ENCODE data around the gene HNRNPU. TPM values are rescaled to one million over a fixed set of nuclear protein-coding genes. Genes with fewer than 3 reads are reported as not detected.

The HNRNPU gene
- total RNA-seq, 5 donors from 2014 or later (not counting 1 experiment from before 2014, with no cell fraction given): 302 to 498 (median 321) TPM

DNA sequence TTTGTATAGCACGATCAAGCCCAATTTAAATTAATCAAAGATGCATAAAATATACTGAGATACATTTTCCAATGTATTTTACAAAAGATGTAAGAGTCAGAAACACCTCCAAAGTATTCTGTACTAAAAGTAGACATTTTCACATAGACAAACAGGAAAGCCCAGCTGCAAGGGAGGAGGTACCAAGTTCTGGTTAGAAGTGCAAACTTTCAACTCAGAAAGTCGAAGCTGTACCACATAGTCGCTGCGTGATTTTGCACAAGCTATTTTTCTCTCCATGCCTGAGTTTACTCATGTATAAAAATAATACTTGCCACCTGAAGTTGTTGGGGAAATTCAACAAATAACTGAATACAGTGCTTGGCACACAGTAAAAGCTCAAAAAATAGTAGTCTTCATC, 5.6 kb upstream of the HNRNPU start:
- peaks cover 7% of the 10 kb centered on the region in 2 experiments for H3K4me1 ChIP-seq (ENCODE audit: control insufficient read depth in 1 of 2, extremely low read depth in 1 of 2, insufficient read depth in 2 of 2, low read length in 2 of 2)
- no peaks in the 10 kb centered on the region for H3K27me3 ChIP-seq (replicated peaks in 1 of 2; ENCODE audit: control insufficient read depth in 2 of 2, extremely low read depth in 1 of 2, insufficient read depth in 2 of 2, low read length in 1 of 2)
- H3K4me3 ChIP-seq (ENCODE audit: control insufficient read depth in 1 of 2, extremely low read depth in 1 of 2, low read length in 1 of 2): no peak overlapping the region
- Mint-ChIP-seq H3K36me3 (no peaks in the 10 kb centered on the region), H3K27ac (no peak overlapping the region), H3K4me1 (peaks cover 17 to 18% (median 17%) of the 10 kb centered on the region in 3 donors), H3K9me3 (no peaks in the 10 kb centered on the region), H3K27me3 (no peaks in the 10 kb centered on the region), H3K4me3 (no peak overlapping the region)
- H3K9me3 ChIP-seq: no peaks in the 10 kb centered on the region
- CTCF ChIA-PET: interaction anchor here in 1 of 2 donors (1.1 kb wide), 1 partner anchor 43 kb away, joined by 3 read pairs; no protein-coding TSS in a partner anchor
- WGBS (ENCODE audit: insufficient coverage): no CpG with 5 or more reads among the region's 4 CpGs
- H3K36me3 ChIP-seq (ENCODE audit: control insufficient read depth in 2 of 2, extremely low read depth in 1 of 2, insufficient read depth in 1 of 2, low read length in 1 of 2): no peaks in the 10 kb centered on the region
- H3K27ac ChIP-seq (ENCODE audit: low read length): no peak overlapping the region
- POLR2A ChIA-PET: no interaction called here
- ATAC-seq (replicated peaks in 1 of 4) (no peak), DNase-seq (no peak)

DNA sequence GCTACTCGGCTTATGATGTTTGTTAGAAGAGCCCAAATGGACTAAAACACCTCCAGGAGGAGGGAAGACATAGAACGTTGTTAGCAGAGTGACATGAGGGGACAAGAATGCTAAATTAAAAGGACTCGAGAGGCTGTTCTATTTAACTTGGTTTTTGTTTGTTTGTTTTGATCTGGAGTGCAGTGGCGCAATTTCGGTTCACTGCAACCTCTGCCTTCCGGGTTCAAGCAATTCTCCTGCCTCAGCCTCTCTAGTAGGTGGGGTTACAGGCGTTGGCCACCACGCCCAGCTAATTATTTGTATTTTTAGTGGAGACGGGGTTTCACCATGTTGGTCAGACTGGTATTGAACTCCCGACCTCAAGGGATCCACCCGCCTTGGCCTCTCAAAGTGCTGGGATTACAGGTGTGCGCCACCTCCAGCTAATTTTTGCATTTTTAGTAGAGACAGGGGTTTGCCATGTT, 5.1 kb upstream of the HNRNPU start:
- no peak overlapping the region for H3K27ac Mint-ChIP-seq
- H3K36me3 Mint-ChIP-seq: no peaks in the 10 kb centered on the region
- CTCF ChIA-PET: interaction anchor here in 1 of 2 donors (1.1 kb wide), 1 partner anchor 44 kb away, joined by 3 read pairs; no protein-coding TSS in a partner anchor
- no peaks in the 10 kb centered on the region for H3K27me3 ChIP-seq (replicated peaks in 1 of 2; ENCODE audit: control insufficient read depth in 2 of 2, extremely low read depth in 1 of 2, insufficient read depth in 2 of 2, low read length in 1 of 2)
- peaks cover 8 to 9% of the 10 kb centered on the region in 2 experiments for H3K4me1 ChIP-seq (ENCODE audit: control insufficient read depth in 1 of 2, extremely low read depth in 1 of 2, insufficient read depth in 2 of 2, low read length in 2 of 2)
- POLR2A ChIA-PET: no interaction called here
- H3K9me3 ChIP-seq: no peaks in the 10 kb centered on the region
- ATAC-seq (replicated peaks in 1 of 4) (no peak), DNase-seq (no peak)
- H3K4me1 Mint-ChIP-seq: peaks cover 18 to 20% (median 20%) of the 10 kb centered on the region in 3 donors
- H3K27me3 Mint-ChIP-seq: no peaks in the 10 kb centered on the region
- H3K36me3 ChIP-seq (ENCODE audit: control insufficient read depth in 2 of 2, extremely low read depth in 1 of 2, insufficient read depth in 1 of 2, low read length in 1 of 2): no peaks in the 10 kb centered on the region
- H3K4me3 Mint-ChIP-seq: no peak overlapping the region
- no peak overlapping the region for H3K4me3 ChIP-seq (ENCODE audit: control insufficient read depth in 1 of 2, extremely low read depth in 1 of 2, low read length in 1 of 2)
- WGBS (ENCODE audit: insufficient coverage): 100% methylated on average over 5 of the region's 12 CpGs
- H3K9me3 Mint-ChIP-seq: no peaks in the 10 kb centered on the region
- H3K27ac ChIP-seq (ENCODE audit: low read length): no peak overlapping the region

DNA sequence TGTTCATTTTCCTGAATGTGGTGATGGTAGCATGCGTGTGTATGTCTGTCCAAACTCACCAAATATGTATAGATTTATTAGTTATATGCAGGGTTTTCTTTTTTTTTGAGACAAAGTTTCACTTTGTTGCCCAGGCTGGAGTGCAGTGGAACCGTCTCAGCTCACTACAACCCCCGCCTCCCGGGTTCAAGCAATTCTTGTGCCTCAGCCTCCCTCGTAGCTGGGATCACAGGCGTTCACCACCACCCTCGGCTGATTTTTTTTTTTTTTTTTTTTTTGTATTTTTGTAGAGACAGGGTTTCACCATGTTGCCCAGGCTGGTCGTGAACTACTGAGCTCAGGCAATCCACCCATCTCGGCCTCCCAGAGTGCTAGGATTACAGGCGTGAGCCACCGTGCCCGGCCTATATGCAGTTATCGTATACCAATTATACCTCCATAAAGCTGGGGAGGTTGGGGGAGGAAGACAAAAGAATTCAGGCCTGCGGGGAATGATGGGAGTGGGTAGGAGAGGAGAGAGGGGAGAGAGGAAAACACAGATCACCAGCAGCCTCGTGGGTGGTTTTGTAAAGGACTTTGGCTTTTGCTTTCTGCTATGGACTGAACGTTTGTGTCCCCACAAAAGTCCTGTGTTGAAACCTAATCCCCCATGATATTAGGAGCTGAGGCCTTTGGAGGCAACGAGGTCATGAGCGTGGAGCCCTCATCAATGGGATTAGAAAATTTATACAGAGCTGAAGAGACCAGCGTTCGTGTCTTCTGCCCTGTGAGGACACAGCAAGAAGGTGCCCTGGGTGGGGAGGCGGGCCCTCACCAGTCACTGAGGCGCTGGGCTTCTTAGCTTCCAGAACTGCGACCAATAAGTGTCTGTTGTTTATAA, 4.4 kb upstream of the HNRNPU start:
- Mint-ChIP-seq H3K27ac (no peak overlapping the region), H3K27me3 (no peaks in the 10 kb centered on the region), H3K36me3 (no peaks in the 10 kb centered on the region), H3K9me3 (no peaks in the 10 kb centered on the region), H3K4me3 (no peak overlapping the region), H3K4me1 (peaks cover 18 to 20% (median 20%) of the 10 kb centered on the region in 3 donors)
- no peaks in the 10 kb centered on the region for H3K36me3 ChIP-seq (ENCODE audit: control insufficient read depth in 2 of 2, extremely low read depth in 1 of 2, insufficient read depth in 1 of 2, low read length in 1 of 2)
- no peak for DNase-seq
- H3K27me3 ChIP-seq (replicated peaks in 1 of 2; ENCODE audit: control insufficient read depth in 2 of 2, extremely low read depth in 1 of 2, insufficient read depth in 2 of 2, low read length in 1 of 2): no peaks in the 10 kb centered on the region
- WGBS (ENCODE audit: insufficient coverage): 100% methylated on average over 5 of the region's 23 CpGs
- H3K4me1 ChIP-seq (ENCODE audit: control insufficient read depth in 1 of 2, extremely low read depth in 1 of 2, insufficient read depth in 2 of 2, low read length in 2 of 2): peaks cover 8 to 9% of the 10 kb centered on the region in 2 experiments
- ChIA-PET CTCF (interaction anchor here in 1 of 2 donors (0.6 kb wide), 1 partner anchor 173 kb away, joined by 3 read pairs; no protein-coding TSS in a partner anchor), POLR2A (interaction anchor here in 1 of 2 donors (0.7 kb wide), 1 partner anchor 174 kb away, joined by 11 read pairs; no protein-coding TSS in a partner anchor)
- ATAC-seq (replicated peaks in 1 of 4): no peak
- H3K9me3 ChIP-seq: no peaks in the 10 kb centered on the region
- H3K4me3 ChIP-seq (ENCODE audit: control insufficient read depth in 1 of 2, extremely low read depth in 1 of 2, low read length in 1 of 2): no peak overlapping the region
- H3K27ac ChIP-seq (ENCODE audit: low read length): no peak overlapping the region

DNA sequence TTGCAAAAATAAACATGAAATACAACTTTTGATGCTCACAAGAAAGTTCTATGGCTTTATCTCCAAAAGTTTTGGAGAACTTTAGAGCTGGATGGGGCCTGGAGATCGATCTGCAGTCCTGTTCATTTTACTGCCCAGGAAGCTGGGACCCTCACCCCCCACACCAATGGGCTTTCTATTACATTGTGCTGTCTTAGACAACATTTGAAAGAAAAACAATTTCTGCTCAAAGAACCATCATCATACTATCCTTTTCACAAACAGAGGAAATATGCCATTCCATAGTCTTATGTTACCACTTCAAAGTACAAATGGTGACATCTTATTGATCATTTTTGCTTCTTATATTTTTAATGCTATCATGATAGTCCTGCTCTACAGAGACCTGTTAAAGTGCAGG, 2.0 kb upstream of the HNRNPU start:
- Mint-ChIP-seq H3K36me3 (peaks cover 11% of the 10 kb centered on the region), H3K27me3 (no peaks in the 10 kb centered on the region), H3K9me3 (no peaks in the 10 kb centered on the region), H3K4me3 (no peak overlapping the region), H3K27ac (peak overlapping the region; percentile 74 to 93), H3K4me1 (peaks cover 26 to 31% (median 30%) of the 10 kb centered on the region in 3 donors)
- DNase-seq (no peak), ATAC-seq (replicated peaks in 1 of 4) (no peak)
- Histone ChIP-seq H3K36me3 (ENCODE audit: control insufficient read depth in 2 of 2, extremely low read depth in 1 of 2, insufficient read depth in 1 of 2, low read length in 1 of 2) (peaks cover 0 to 3% of the 10 kb centered on the region in 2 donors), H3K27me3 (replicated peaks in 1 of 2; ENCODE audit: control insufficient read depth in 2 of 2, extremely low read depth in 1 of 2, insufficient read depth in 2 of 2, low read length in 1 of 2) (no peaks in the 10 kb centered on the region), H3K9me3 (no peaks in the 10 kb centered on the region), H3K27ac (ENCODE audit: low read length) (peak overlapping the region; percentile 100), H3K4me1 (ENCODE audit: control insufficient read depth in 1 of 2, extremely low read depth in 1 of 2, insufficient read depth in 2 of 2, low read length in 2 of 2) (peaks cover 14 to 15% of the 10 kb centered on the region in 2 experiments), H3K4me3 (ENCODE audit: control insufficient read depth in 1 of 2, extremely low read depth in 1 of 2, low read length in 1 of 2) (no peak overlapping the region)
- no CpG with 5 or more reads among the region's 1 CpG for WGBS (ENCODE audit: insufficient coverage)
- ChIA-PET CTCF (interaction anchor here (1.0 to 1.6 kb wide), 3 partner anchors 10 to 66 kb away, joined by 3 to 4 read pairs (median 3); no protein-coding TSS in a partner anchor), POLR2A (interaction anchor here in 1 of 2 donors (6.3 kb wide), 1 partner anchor 104 kb away, joined by 68 read pairs; a partner anchor contains a TSS)

DNA sequence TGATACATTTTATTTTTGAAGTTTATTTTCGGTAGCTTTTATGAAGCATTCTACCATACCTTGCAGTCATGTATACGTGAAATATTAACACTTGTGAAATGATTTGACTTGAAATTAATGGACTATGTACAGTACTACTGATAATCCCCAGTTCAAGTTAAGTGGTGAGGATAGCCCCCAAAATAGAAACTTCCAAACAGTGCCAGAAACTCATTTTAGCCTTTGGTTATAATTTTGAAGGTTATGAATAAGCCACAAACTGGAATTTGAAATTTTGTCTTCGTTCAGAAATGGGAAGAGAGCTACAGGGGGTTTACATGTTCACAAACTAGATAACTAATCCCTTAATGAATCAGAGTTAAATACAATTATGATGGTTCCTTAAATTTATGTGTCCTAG, 1.5 kb upstream of the HNRNPU start:
- peaks cover 16 to 20% of the 10 kb centered on the region in 2 experiments for H3K4me1 ChIP-seq (ENCODE audit: control insufficient read depth in 1 of 2, extremely low read depth in 1 of 2, insufficient read depth in 2 of 2, low read length in 2 of 2)
- Mint-ChIP-seq H3K4me3 (peak overlapping the region in 2 of 3 donors; percentile 91 to 92), H3K4me1 (peaks cover 31 to 36% (median 36%) of the 10 kb centered on the region in 3 donors), H3K27me3 (no peaks in the 10 kb centered on the region), H3K36me3 (peaks cover 16% of the 10 kb centered on the region), H3K9me3 (no peaks in the 10 kb centered on the region), H3K27ac (peak overlapping the region; percentile 93 to 95)
- ATAC-seq (replicated peaks in 1 of 4): no peak
- WGBS (ENCODE audit: insufficient coverage): no CpG with 5 or more reads among the region's 3 CpGs
- ChIA-PET CTCF (interaction anchor here (0.5 to 1.6 kb wide), 3 partner anchors 13 to 65 kb away, joined by 3 read pairs; no protein-coding TSS in a partner anchor), POLR2A (interaction anchor here in 1 of 2 donors (6.3 kb wide), 1 partner anchor 105 kb away, joined by 68 read pairs; a partner anchor contains a TSS)
- H3K4me3 ChIP-seq (ENCODE audit: control insufficient read depth in 1 of 2, extremely low read depth in 1 of 2, low read length in 1 of 2): no peak overlapping the region
- H3K27ac ChIP-seq (ENCODE audit: low read length): peak overlapping the region; percentile 100
- no peaks in the 10 kb centered on the region for H3K27me3 ChIP-seq (replicated peaks in 1 of 2; ENCODE audit: control insufficient read depth in 2 of 2, extremely low read depth in 1 of 2, insufficient read depth in 2 of 2, low read length in 1 of 2)
- no peak for DNase-seq
- peaks cover 0 to 6% of the 10 kb centered on the region in 2 donors for H3K36me3 ChIP-seq (ENCODE audit: control insufficient read depth in 2 of 2, extremely low read depth in 1 of 2, insufficient read depth in 1 of 2, low read length in 1 of 2)
- H3K9me3 ChIP-seq: no peaks in the 10 kb centered on the region

DNA sequence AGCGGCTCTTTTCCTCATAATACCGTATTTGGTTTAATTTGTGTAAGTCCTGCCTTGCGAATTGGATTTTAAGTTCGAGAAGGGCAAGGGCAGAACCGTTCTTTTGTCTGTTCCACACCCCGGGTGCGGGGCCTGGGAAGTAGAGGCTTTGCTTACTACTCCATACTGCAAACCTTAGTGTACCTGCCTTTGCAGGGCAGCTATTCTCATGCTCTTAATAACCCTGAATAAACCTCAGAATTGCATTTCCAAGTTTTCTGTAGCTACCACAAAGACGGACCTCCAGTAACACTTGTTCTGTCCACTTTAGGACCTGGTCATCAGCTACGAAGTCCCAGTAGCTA, 657 bp upstream of the HNRNPU start:
- Histone ChIP-seq H3K27ac (ENCODE audit: low read length) (peak overlapping the region; percentile 100), H3K27me3 (replicated peaks in 1 of 2; ENCODE audit: control insufficient read depth in 2 of 2, extremely low read depth in 1 of 2, insufficient read depth in 2 of 2, low read length in 1 of 2) (no peaks in the 10 kb centered on the region), H3K9me3 (no peaks in the 10 kb centered on the region), H3K4me1 (ENCODE audit: control insufficient read depth in 1 of 2, extremely low read depth in 1 of 2, insufficient read depth in 2 of 2, low read length in 2 of 2) (peaks cover 24 to 28% of the 10 kb centered on the region in 2 experiments), H3K4me3 (ENCODE audit: control insufficient read depth in 1 of 2, extremely low read depth in 1 of 2, low read length in 1 of 2) (peak overlapping the region; percentile 94 to 99), H3K36me3 (ENCODE audit: control insufficient read depth in 2 of 2, extremely low read depth in 1 of 2, insufficient read depth in 1 of 2, low read length in 1 of 2) (peaks cover 4 to 13% of the 10 kb centered on the region in 2 donors)
- H3K4me3 Mint-ChIP-seq: peak overlapping the region; percentile 85 to 92 (median 91)
- ATAC-seq (replicated peaks in 1 of 4) (no peak), DNase-seq (peak in 22 of 35 experiments; percentile 2 to 38 (median 18))
- ChIA-PET POLR2A (interaction anchor here (0.6 to 6.3 kb wide), 6 partner anchors 9 to 106 kb away, joined by 3 to 109 read pairs (median 10); partner anchors contain the start of gene COX20 (in 1 of the 2)), CTCF (interaction anchor here (0.5 to 2.4 kb wide), 9 partner anchors 10 to 106 kb away, joined by 3 to 19 read pairs (median 3); partner anchors contain the start of gene COX20 (in 1 of the 2))
- peaks cover 21% of the 10 kb centered on the region for H3K36me3 Mint-ChIP-seq
- H3K27me3 Mint-ChIP-seq: no peaks in the 10 kb centered on the region
- H3K9me3 Mint-ChIP-seq: no peaks in the 10 kb centered on the region
- H3K27ac Mint-ChIP-seq: peak overlapping the region; percentile 93 to 95
- H3K4me1 Mint-ChIP-seq: peaks cover 40 to 45% (median 44%) of the 10 kb centered on the region in 3 donors
- 22% methylated on average over 5 of the region's 9 CpGs for WGBS (ENCODE audit: insufficient coverage)
